K562 treated with DMSO at 1 percent for 48 hours (cell line): Measurements from ENCODE around the gene APOBEC3G. TPM values are rescaled to one million over a fixed set of nuclear protein-coding genes. Genes with fewer than 3 reads are reported as not detected.

Experiments
- total RNA-seq: library from RNA; unstranded; fragments of 300-600 nt; gene quantifications from 2 replicates; pipeline ENCODE4 v1.2.3, GENCODE V29; 2022; ENCODE audit warnings: low replicate concordance; ENCODE audit errors: extremely low read depth

APOBEC3G gene
- total RNA-seq, result not detected in 2 replicates

GRCh38 chr22:39077026-39077840 is at the start of gene APOBEC3G:
TSS of gene APOBEC3G (plus strand) at chr22:39077275. CDS start at chr22:39077362, 87 bp downstream.

GRCh38 chr22:39040538-39041296 is 36.4 kb upstream of the APOBEC3G start, which contains the start of gene APOBEC3F:
TSS of gene APOBEC3F (plus strand) at chr22:39040864. CDS start at chr22:39040961, 97 bp downstream.

GRCh38 chr22:39097098-39098020 is 20.3 kb downstream of the APOBEC3G start, which contains the start of gene APOBEC3H:
TSS of gene APOBEC3H (plus strand) at chr22:39097244. CDS start at chr22:39100279, 3,035 bp downstream.

Other genes with a start within 250 kb of the APOBEC3G start
- gene NPTXR, start 233.2 kb upstream of the APOBEC3G start, total RNA-seq, result not detected in 2 replicates
- gene CBX6, start 205.1 kb upstream of the APOBEC3G start, total RNA-seq, result not detected in 2 replicates
- not detected in 2 replicates for gene APOBEC3A, start 119.7 kb upstream of the APOBEC3G start, total RNA-seq
- gene APOBEC3B, start 94.9 kb upstream of the APOBEC3G start, total RNA-seq, result not detected in 2 replicates
- gene APOBEC3C, start 63.0 kb upstream of the APOBEC3G start, total RNA-seq, result not detected in 2 replicates
- gene APOBEC3D, start 56.1 kb upstream of the APOBEC3G start, total RNA-seq, result not detected in 2 replicates
- gene APOBEC3F, start 36.4 kb upstream of the APOBEC3G start, total RNA-seq, result not detected in 2 replicates
- not detected in 2 replicates for gene APOBEC3H, start 20.0 kb downstream of the APOBEC3G start, total RNA-seq
- not detected in 2 replicates for gene CBX7, start 75.4 kb downstream of the APOBEC3G start, total RNA-seq
- gene PDGFB, start 167.7 kb downstream of the APOBEC3G start, total RNA-seq, result not detected in 2 replicates
- 2,239 and 3,930 TPM in 2 replicates for gene RPL3, start 242.3 kb downstream of the APOBEC3G start, total RNA-seq